Sigmoid colon (tissue), 7 donors: ENCODE results near the gene C2orf49. TPM values are rescaled to one million over a fixed set of nuclear protein-coding genes. Genes with fewer than 3 reads are reported as not detected.
A peak's percentile ranks its signal among the peaks of the same experiment; 100 is the strongest.

ENCODE experiments used
- DNase-seq: peaks from one replicate; pipeline ENCODE4 v3.0.0-alpha.2; 2019
- H3K27ac ChIP-seq, 4 donors: fragments of 200-600 bp; sonication (generic); one replicate each; pipeline ENCODE4 v1.5.1; 2016 to 2019; ENCODE audit warnings: mild to moderate bottlenecking in 1 of 4
- H3K27me3 ChIP-seq, 3 donors: fragments of 200-600 bp; sonication (generic); one replicate each; pipeline ENCODE4 v1.5.1; 2019; ENCODE audit warnings: mild to moderate bottlenecking in 1 of 3
- H3K36me3 ChIP-seq, 4 donors: fragments of 200-600 bp; sonication (generic); one replicate each; pipeline ENCODE4 v1.5.1; 2016 to 2019
- H3K4me1 ChIP-seq, 4 donors: fragments of 200-600 bp; sonication (generic); one replicate each; pipeline ENCODE4 v1.5.1; 2017 to 2019
- H3K4me3 ChIP-seq, 4 donors: fragments of 200-600 bp; sonication (generic); one replicate each; pipeline ENCODE4 v1.5.1; 2017 to 2019; ENCODE audit warnings: mild to moderate bottlenecking in 2 of 4, moderate library complexity in 1 of 4
- H3K9me3 ChIP-seq, 4 donors: fragments of 200-600 bp in 3 of 4; sonication (generic) in 3 of 4; one replicate each; pipeline versions ENCODE4 v1.5.1 to v1.6.1; 2013 to 2019
- CTCF ChIP-seq, 4 experiments: fragments of 450-650 bp in 3 of 4; fragments of 200-600 bp in 1 of 4; IDR thresholded peaks; one replicate each; pipeline ENCODE4 v1.5.1; 2016 to 2019; ENCODE audit warnings: antibody characterized with exemption in 4 of 4, mild to moderate bottlenecking in 3 of 4, moderate library complexity in 2 of 4
- EP300 ChIP-seq, 4 donors: sonication (generic); formaldehyde crosslinking; IDR thresholded peaks; one replicate each; pipeline ENCODE4 v1.6.1; 2017; ENCODE audit warnings: antibody characterized with exemption in 4 of 4
- POLR2A ChIP-seq, 2 donors: fragments of 450-650 bp; IDR thresholded peaks; one replicate each; pipeline ENCODE4 v1.6.1; 2016; ENCODE audit warnings: antibody characterized with exemption in 2 of 2, mild to moderate bottlenecking in 2 of 2, moderate library complexity in 2 of 2
- POLR2AphosphoS5 ChIP-seq, 4 donors: sonication (generic); formaldehyde crosslinking; IDR thresholded peaks; one replicate each; pipeline ENCODE4 v1.6.1; 2017; ENCODE audit warnings: antibody characterized with exemption in 4 of 4
- WGBS, 2 donors: extraction: QIAGEN DNeasy Blood & Tissue Kit; methylation state at CpG; one replicate each; pipeline ENCODE4 v1.1.7; 2013; 5-methylcytosine and 5-hydroxymethylcytosine counted together
- intact Hi-C: fragments of 100-400 bp; cut with DNase I; formaldehyde crosslinking; loops from one replicate; pipeline ENCODE4 v1.15.1; 2023
- polyA plus RNA-seq, 3 donors: library from polyadenylated mRNA; stranded (reverse); fragments of 200-250 nt; gene quantifications; one replicate each; pipeline ENCODE4 v1.2.3, GENCODE V29; 2013
- total RNA-seq, 4 donors: library from RNA; depleted of rRNA; stranded (reverse); fragments of >200 nt; gene quantifications; one replicate each; pipeline ENCODE4 v1.1.0, GENCODE V29; 2016
- donor health status: healthy with polysubstance abuse.
- donor health status: Bipolar disorder and iron deficiency.
- donor health status: healthy.

C2orf49 gene
- total RNA-seq (10 to 100 TPM; 15.7 to 22.5 (median 16.0) TPM), polyA plus RNA-seq (10 to 100 TPM in 1 of 3 donors, 1 to 10 TPM in 2; 8.3 to 10.9 (median 8.4) TPM)

GRCh38 chr2:105337122-105338019, at the start of gene C2orf49:
Gene C2orf49 (plus strand): TSS chr2:105337540. CDS start chr2:105337588, 48 bp downstream.
- Histone ChIP-seq H3K27me3 (no peaks in the 10 kb centered on the region), H3K27ac (peak within 1 kb of the TSS; percentile 91 to 95 (median 92)), H3K4me3 (peak within 1 kb of the TSS; percentile 79 to 93 (median 88)), H3K36me3 (peaks cover 0 to 35% (median 3%) of the 10 kb centered on the region in 4 donors), H3K9me3 (no peaks in the 10 kb centered on the region), H3K4me1 (peaks cover 0 to 27% (median 17%) of the 10 kb centered on the region in 4 donors)
- WGBS, 2 donors = 0% methylated on average over 58 of the region's 58 CpGs
- intact Hi-C loops = no loop called here
- peak in 2 of 4 donors; percentile 18 to 53 for TF ChIP-seq EP300 (IDR thresholded peaks at IDR 0.05)
- peak; percentile 37 to 76 (median 72) for TF ChIP-seq POLR2AphosphoS5 (IDR thresholded peaks at IDR 0.05)
- TF ChIP-seq POLR2A (IDR thresholded peaks at IDR 0.05) = no peak
- TF ChIP-seq CTCF (IDR thresholded peaks at IDR 0.05) = no peak
- peak; percentile 94 for DNase-seq

- Histone ChIP-seq H3K27me3 (no peaks in the 10 kb centered on the region), H3K36me3 (peaks cover 13 to 88% (median 17%) of the 10 kb centered on the region in 4 donors), H3K4me1 (no peaks in the 10 kb centered on the region), H3K9me3 (no peaks in the 10 kb centered on the region), H3K4me3 (no peak overlapping the region), H3K27ac (no peak overlapping the region)
- WGBS, 2 donors = 54 to 67% methylated on average over 5 of the region's 5 CpGs
- intact Hi-C loops = no loop called here
- no peak for DNase-seq
- peak in 2 of 4 experiments; percentile 15 to 25 for TF ChIP-seq CTCF (IDR thresholded peaks at IDR 0.05)
- no peak for TF ChIP-seq POLR2AphosphoS5 (IDR thresholded peaks at IDR 0.05)
- no peak for TF ChIP-seq EP300 (IDR thresholded peaks at IDR 0.05)
Measured at GRCh38 chr2:105287692-105288091, 49.6 kb upstream of the C2orf49 start.

- Histone ChIP-seq H3K36me3 (peaks cover 13 to 87% (median 17%) of the 10 kb centered on the region in 4 donors), H3K27me3 (no peaks in the 10 kb centered on the region), H3K27ac (no peak overlapping the region), H3K4me1 (no peaks in the 10 kb centered on the region), H3K4me3 (no peak overlapping the region), H3K9me3 (no peaks in the 10 kb centered on the region)
- no peak for DNase-seq
- WGBS, 2 donors = 86 to 97% methylated on average over 7 of the region's 7 CpGs
- TF ChIP-seq CTCF (IDR thresholded peaks at IDR 0.05) (no peak), POLR2A (IDR thresholded peaks at IDR 0.05) (no peak), EP300 (IDR thresholded peaks at IDR 0.05) (no peak), POLR2AphosphoS5 (IDR thresholded peaks at IDR 0.05) (no peak)
- intact Hi-C loops = no loop called here
Measured at GRCh38 chr2:105288133-105288532, 49.2 kb upstream of the C2orf49 start.

- TF ChIP-seq POLR2AphosphoS5 (IDR thresholded peaks at IDR 0.05) = no peak
- no peak for TF ChIP-seq POLR2A (IDR thresholded peaks at IDR 0.05)
- TF ChIP-seq CTCF (IDR thresholded peaks at IDR 0.05) = no peak
- no peak for TF ChIP-seq EP300 (IDR thresholded peaks at IDR 0.05)
- WGBS, 2 donors = 94 to 96% methylated on average over 6 of the region's 6 CpGs
- H3K36me3 ChIP-seq = peaks cover 5 to 86% (median 20%) of the 10 kb centered on the region in 4 donors
- intact Hi-C loops = no loop called here
- DNase-seq = no peak
- H3K9me3 ChIP-seq = no peaks in the 10 kb centered on the region
- H3K4me1 ChIP-seq = no peaks in the 10 kb centered on the region
- H3K27ac ChIP-seq = no peak overlapping the region
- H3K27me3 ChIP-seq = no peaks in the 10 kb centered on the region
- no peak overlapping the region for H3K4me3 ChIP-seq
Measured at GRCh38 chr2:105290981-105291660, 46.2 kb upstream of the C2orf49 start.
